DOHH2 (cell line): ENCODE measurements around the gene LCE1E.

ENCODE experiments used
- H3F3A ChIP-seq: fragments of 200-600 bp; sonication (generic), shearing (Covaris generic); 2 replicates; pipeline ENCODE4 v1.6.0; 2016; ENCODE audit warnings: antibody characterized with exemption, mild to moderate bottlenecking; ENCODE audit not compliant: control insufficient read depth, insufficient read depth
- H3K27ac ChIP-seq: fragments of 200-600 bp; sonication (generic); 2 replicates; pipeline ENCODE4 v1.5.1; 2014; ENCODE audit warnings: low read depth, mild to moderate bottlenecking, low read length, moderate library complexity
- H3K27me3 ChIP-seq: fragments of 200-600 bp; sonication (generic); 2 replicates; pipeline ENCODE4 v1.6.1; 2014; ENCODE audit warnings: mild to moderate bottlenecking, low read length, mixed read lengths; ENCODE audit not compliant: control insufficient read depth
- H3K36me3 ChIP-seq: fragments of 200-600 bp; sonication (generic); 2 replicates; pipeline ENCODE4 v1.6.1; 2014; ENCODE audit warnings: mild to moderate bottlenecking, low read length, moderate library complexity, mixed read lengths; ENCODE audit not compliant: control insufficient read depth
- H3K4me1 ChIP-seq: fragments of 200-600 bp; sonication (generic); 2 replicates; pipeline ENCODE4 v1.6.1; 2014; ENCODE audit warnings: mild to moderate bottlenecking, low read length, mixed read lengths; ENCODE audit not compliant: control insufficient read depth
- H3K4me2 ChIP-seq: fragments of 200-600 bp; sonication (generic); 2 replicates; pipeline ENCODE4 v1.6.0; 2014; ENCODE audit warnings: mild to moderate bottlenecking, low read length, moderate library complexity
- H3K4me3 ChIP-seq: fragments of 200-600 bp; sonication (generic); 2 replicates; pipeline ENCODE4 v1.5.1; 2014; ENCODE audit warnings: mild to moderate bottlenecking, low read length, mixed read lengths
- H3K79me2 ChIP-seq: fragments of 200-600 bp; sonication (generic); 2 replicates; pipeline ENCODE4 v1.6.1; 2014; ENCODE audit warnings: mild to moderate bottlenecking, low read length, mixed read lengths; ENCODE audit not compliant: control insufficient read depth
- H3K9me2 ChIP-seq: fragments of 200-600 bp; sonication (generic); replicated peaks from 2 replicates; pipeline ENCODE4 v1.6.1; 2014; ENCODE audit warnings: mild to moderate bottlenecking, low read length, mixed read lengths; ENCODE audit not compliant: control insufficient read depth
- H3K9me3 ChIP-seq: fragments of 200-600 bp; sonication (generic); 2 replicates; pipeline ENCODE4 v1.6.1; 2014; ENCODE audit warnings: antibody characterized with exemption, low read length, mixed read lengths; ENCODE audit not compliant: control insufficient read depth, insufficient read depth
- H4K20me1 ChIP-seq: fragments of 200-600 bp; sonication (generic); 2 replicates; pipeline ENCODE4 v1.6.0; 2014; ENCODE audit warnings: low read depth, mild to moderate bottlenecking, antibody characterized with exemption, low read length, moderate library complexity; ENCODE audit not compliant: control insufficient read depth, insufficient read depth
- EZH2phosphoT487 ChIP-seq: fragments of 200-600 bp; sonication (generic); IDR thresholded peaks from 2 replicates; pipeline ENCODE4 v1.6.1; 2017; ENCODE audit warnings: borderline replicate concordance, mild to moderate bottlenecking, antibody characterized with exemption, low read length, moderate library complexity, mixed read lengths
- TF ChIP-seq, protein P1 (sequence below): fragments of 200-600 bp; sonication (generic); IDR thresholded peaks from one replicate; pipeline ENCODE4 v1.5.1; 2014; ENCODE audit warnings: antibody characterized with exemption, mild to moderate bottlenecking, low read depth, low read length; ENCODE audit not compliant: poor library complexity, severe bottlenecking

LCE1E gene

DNA sequence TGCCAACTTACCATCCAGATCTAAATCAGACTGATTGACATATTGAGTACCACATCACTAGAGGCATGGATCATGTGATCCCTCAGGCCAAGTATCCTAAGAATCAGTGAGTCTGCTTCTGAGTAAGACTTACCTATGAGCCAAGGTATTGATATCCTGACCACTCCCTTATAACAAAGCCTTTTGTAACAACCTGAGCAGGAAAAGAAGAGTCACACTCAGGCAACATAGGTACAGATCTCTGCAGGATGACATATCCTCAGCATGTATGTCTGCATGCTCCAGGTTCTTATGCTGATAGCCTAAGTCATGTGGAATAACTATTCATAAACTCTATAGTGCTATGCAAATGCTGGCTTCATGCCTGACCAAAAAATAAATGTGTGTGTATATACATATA, 38.9 kb downstream of the LCE1E start:
- no peak overlapping the region for H3K4me3 ChIP-seq
- H3K4me2 ChIP-seq, result no peak overlapping the region
- H3K4me1 ChIP-seq, result no peaks in the 10 kb centered on the region
- no peaks in the 10 kb centered on the region for H3K36me3 ChIP-seq
- peaks cover 3% of the 10 kb centered on the region; the same call in 1 of the 2 replicates for H3K27me3 ChIP-seq
- H3K79me2 ChIP-seq, result no peaks in the 10 kb centered on the region
- no peaks in the 10 kb centered on the region for H3K9me3 ChIP-seq
- no peaks in the 10 kb centered on the region for H4K20me1 ChIP-seq
- no peaks in the 10 kb centered on the region for H3K9me2 ChIP-seq
- no peaks in the 10 kb centered on the region for H3F3A ChIP-seq
- TF ChIP-seq EZH2phosphoT487, result no peak
- TF ChIP-seq, protein P1, sequence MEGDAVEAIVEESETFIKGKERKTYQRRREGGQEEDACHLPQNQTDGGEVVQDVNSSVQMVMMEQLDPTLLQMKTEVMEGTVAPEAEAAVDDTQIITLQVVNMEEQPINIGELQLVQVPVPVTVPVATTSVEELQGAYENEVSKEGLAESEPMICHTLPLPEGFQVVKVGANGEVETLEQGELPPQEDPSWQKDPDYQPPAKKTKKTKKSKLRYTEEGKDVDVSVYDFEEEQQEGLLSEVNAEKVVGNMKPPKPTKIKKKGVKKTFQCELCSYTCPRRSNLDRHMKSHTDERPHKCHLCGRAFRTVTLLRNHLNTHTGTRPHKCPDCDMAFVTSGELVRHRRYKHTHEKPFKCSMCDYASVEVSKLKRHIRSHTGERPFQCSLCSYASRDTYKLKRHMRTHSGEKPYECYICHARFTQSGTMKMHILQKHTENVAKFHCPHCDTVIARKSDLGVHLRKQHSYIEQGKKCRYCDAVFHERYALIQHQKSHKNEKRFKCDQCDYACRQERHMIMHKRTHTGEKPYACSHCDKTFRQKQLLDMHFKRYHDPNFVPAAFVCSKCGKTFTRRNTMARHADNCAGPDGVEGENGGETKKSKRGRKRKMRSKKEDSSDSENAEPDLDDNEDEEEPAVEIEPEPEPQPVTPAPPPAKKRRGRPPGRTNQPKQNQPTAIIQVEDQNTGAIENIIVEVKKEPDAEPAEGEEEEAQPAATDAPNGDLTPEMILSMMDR, result no peak
- H3K27ac ChIP-seq, result no peak overlapping the region

DNA sequence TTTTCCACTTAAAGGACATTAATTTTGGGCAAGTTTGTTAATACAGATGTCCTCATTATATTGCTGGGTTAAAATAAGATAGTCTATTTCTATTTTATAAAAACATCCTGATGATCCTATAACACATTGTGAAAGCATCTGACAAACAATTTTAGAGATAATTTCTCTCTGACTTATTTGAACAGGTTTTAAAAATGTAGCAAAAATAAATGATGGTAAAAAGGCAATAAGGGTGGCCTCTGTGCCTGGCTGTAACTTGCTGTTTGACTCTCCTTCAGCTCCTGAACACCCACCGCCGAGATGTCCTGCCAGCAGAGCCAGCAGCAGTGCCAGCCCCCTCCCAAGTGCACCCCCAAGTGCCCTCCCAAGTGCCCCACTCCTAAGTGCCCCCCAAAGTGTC, 41.1 kb downstream of the LCE1E start, which contains the start of gene LCE1A:
Gene LCE1A (plus strand): TSS at position 301 of the 400 bp plus-strand sequence. CDS start 0 bp downstream, at position 301.
- no peaks in the 10 kb centered on the region for H3K9me3 ChIP-seq
- H3K4me1 ChIP-seq, result no peaks in the 10 kb centered on the region
- H3F3A ChIP-seq, result no peaks in the 10 kb centered on the region
- H3K27me3 ChIP-seq, result peaks cover 3% of the 10 kb centered on the region; the same call in 1 of the 2 replicates
- no peaks in the 10 kb centered on the region for H3K36me3 ChIP-seq
- no peaks in the 10 kb centered on the region for H3K79me2 ChIP-seq
- no peak for TF ChIP-seq EZH2phosphoT487
- TF ChIP-seq, protein P1, result no peak
- H3K4me3 ChIP-seq, result no peak within 1 kb of the TSS
- no peak within 1 kb of the TSS for H3K4me2 ChIP-seq
- no peak within 1 kb of the TSS for H3K27ac ChIP-seq
- no peaks in the 10 kb centered on the region for H4K20me1 ChIP-seq
- H3K9me2 ChIP-seq, result no peaks in the 10 kb centered on the region

DNA sequence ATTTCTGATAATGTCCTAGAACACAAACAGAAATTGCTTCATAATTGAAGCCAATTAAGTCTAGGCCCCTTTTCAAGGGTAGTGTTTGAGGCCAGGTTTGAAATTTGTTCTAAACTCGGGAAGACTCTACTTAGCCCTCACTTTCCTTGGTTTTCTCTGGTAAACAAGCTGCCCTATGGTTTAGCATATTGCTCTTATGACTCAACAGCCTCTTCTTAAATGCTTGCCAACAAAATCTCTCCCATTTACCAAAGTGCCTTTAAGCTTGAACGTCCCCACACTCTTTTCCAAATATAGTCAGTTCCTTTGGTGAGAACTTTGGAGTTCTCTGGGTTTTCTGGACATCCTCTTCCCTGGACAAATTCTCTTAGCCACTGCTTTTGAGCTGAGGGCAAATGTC, 50.8 kb downstream of the LCE1E start:
- TF ChIP-seq EZH2phosphoT487, result no peak
- TF ChIP-seq, protein P1, result no peak
- Histone ChIP-seq H3K4me2 (no peak overlapping the region), H3K9me2 (no peaks in the 10 kb centered on the region), H3F3A (no peaks in the 10 kb centered on the region), H3K9me3 (no peaks in the 10 kb centered on the region), H3K27me3 (peaks cover 4% of the 10 kb centered on the region; the same call in 1 of the 2 replicates), H3K4me3 (no peak overlapping the region), H3K4me1 (no peaks in the 10 kb centered on the region), H3K27ac (no peak overlapping the region), H3K36me3 (no peaks in the 10 kb centered on the region), H3K79me2 (no peaks in the 10 kb centered on the region), H4K20me1 (no peaks in the 10 kb centered on the region)
